ENCODE results near the gene SLC7A14. TPM values are rescaled to one million over a fixed set of nuclear protein-coding genes. Genes with fewer than 3 reads are reported as not detected.

Gene SLC7A14
- total RNA-seq, 4 donors from 2014 or later: 0.44 TPM; not detected in 3

GRCh38 chr3:170524073-170524472 lies 61.8 kb downstream of the SLC7A14 start:
- no peaks in the 10 kb centered on the region for H3K9me3 ChIP-seq
- H3K4me3 ChIP-seq: no peak overlapping the region
- DNase-seq (ENCODE audit: low spot score in 2 of 2): no peak
- no peak overlapping the region for H3K27ac ChIP-seq
- TF ChIP-seq POLR2A (IDR thresholded peaks at IDR 0.05): no peak
- TF ChIP-seq, protein P1, sequence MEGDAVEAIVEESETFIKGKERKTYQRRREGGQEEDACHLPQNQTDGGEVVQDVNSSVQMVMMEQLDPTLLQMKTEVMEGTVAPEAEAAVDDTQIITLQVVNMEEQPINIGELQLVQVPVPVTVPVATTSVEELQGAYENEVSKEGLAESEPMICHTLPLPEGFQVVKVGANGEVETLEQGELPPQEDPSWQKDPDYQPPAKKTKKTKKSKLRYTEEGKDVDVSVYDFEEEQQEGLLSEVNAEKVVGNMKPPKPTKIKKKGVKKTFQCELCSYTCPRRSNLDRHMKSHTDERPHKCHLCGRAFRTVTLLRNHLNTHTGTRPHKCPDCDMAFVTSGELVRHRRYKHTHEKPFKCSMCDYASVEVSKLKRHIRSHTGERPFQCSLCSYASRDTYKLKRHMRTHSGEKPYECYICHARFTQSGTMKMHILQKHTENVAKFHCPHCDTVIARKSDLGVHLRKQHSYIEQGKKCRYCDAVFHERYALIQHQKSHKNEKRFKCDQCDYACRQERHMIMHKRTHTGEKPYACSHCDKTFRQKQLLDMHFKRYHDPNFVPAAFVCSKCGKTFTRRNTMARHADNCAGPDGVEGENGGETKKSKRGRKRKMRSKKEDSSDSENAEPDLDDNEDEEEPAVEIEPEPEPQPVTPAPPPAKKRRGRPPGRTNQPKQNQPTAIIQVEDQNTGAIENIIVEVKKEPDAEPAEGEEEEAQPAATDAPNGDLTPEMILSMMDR (IDR thresholded peaks at IDR 0.05): no peak
- TF ChIP-seq EP300 (IDR thresholded peaks at IDR 0.05): no peak
- H3K4me1 ChIP-seq: no peaks in the 10 kb centered on the region
- H3K36me3 ChIP-seq: no peaks in the 10 kb centered on the region
- H3K27me3 ChIP-seq: no peaks in the 10 kb centered on the region

GRCh38 chr3:170523248-170523647 lies 62.6 kb downstream of the SLC7A14 start:
- TF ChIP-seq, protein P1 (IDR thresholded peaks at IDR 0.05): no peak
- TF ChIP-seq POLR2A (IDR thresholded peaks at IDR 0.05) (no peak), EP300 (IDR thresholded peaks at IDR 0.05) (no peak)
- DNase-seq (ENCODE audit: low spot score in 2 of 2): no peak
- 61 to 65% methylated on average over 2 of the region's 2 CpGs for WGBS, 2 donors
- no peaks in the 10 kb centered on the region for H3K4me1 ChIP-seq
- H3K36me3 ChIP-seq: no peaks in the 10 kb centered on the region
- H3K9me3 ChIP-seq: no peaks in the 10 kb centered on the region
- H3K4me3 ChIP-seq: no peak overlapping the region
- no peaks in the 10 kb centered on the region for H3K27me3 ChIP-seq
- no peak overlapping the region for H3K27ac ChIP-seq

- Histone ChIP-seq H3K4me1 (no peaks in the 10 kb centered on the region), H3K4me3 (no peak overlapping the region), H3K36me3 (no peaks in the 10 kb centered on the region), H3K9me3 (no peaks in the 10 kb centered on the region), H3K27me3 (no peaks in the 10 kb centered on the region), H3K27ac (no peak overlapping the region)
- TF ChIP-seq, protein P1 (IDR thresholded peaks at IDR 0.05): no peak
- TF ChIP-seq POLR2A (IDR thresholded peaks at IDR 0.05): no peak
- no peak for TF ChIP-seq EP300 (IDR thresholded peaks at IDR 0.05)
- 63 to 68% methylated on average over 2 of the region's 2 CpGs for WGBS, 2 donors
- DNase-seq (ENCODE audit: low spot score in 2 of 2): no peak
These were observed 63.7 kb downstream of the SLC7A14 start for GRCh38 chr3:170522201-170522600.

DNA sequence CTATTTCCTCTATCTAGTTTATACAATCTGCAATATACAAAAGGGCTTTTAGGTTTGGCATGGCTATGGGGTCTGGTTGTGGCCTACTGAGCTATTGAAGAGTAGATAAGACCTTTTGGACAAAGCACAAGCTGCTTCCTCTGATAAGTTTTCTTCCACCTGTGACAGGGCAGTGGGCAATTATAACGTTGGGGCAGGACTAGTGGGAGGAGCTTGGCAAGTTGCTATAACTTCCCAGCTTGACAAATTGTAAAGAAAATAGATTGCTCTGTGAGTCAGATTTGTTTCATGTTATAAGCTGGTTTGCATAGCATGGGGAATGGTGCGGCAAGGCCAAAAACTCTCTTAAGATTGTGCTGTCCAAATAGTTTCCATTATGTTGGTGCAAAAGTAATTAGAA lies 64.9 kb downstream of the SLC7A14 start:
- 51 to 53% methylated on average over 2 of the region's 2 CpGs for WGBS, 2 donors
- Histone ChIP-seq H3K27ac (no peak overlapping the region), H3K27me3 (no peaks in the 10 kb centered on the region), H3K4me3 (no peak overlapping the region), H3K4me1 (no peaks in the 10 kb centered on the region), H3K9me3 (no peaks in the 10 kb centered on the region), H3K36me3 (no peaks in the 10 kb centered on the region)
- TF ChIP-seq POLR2A (IDR thresholded peaks at IDR 0.05) (no peak), EP300 (IDR thresholded peaks at IDR 0.05) (no peak)
- TF ChIP-seq, protein P1 (IDR thresholded peaks at IDR 0.05): no peak
- no peak for DNase-seq (ENCODE audit: low spot score in 2 of 2)

DNA sequence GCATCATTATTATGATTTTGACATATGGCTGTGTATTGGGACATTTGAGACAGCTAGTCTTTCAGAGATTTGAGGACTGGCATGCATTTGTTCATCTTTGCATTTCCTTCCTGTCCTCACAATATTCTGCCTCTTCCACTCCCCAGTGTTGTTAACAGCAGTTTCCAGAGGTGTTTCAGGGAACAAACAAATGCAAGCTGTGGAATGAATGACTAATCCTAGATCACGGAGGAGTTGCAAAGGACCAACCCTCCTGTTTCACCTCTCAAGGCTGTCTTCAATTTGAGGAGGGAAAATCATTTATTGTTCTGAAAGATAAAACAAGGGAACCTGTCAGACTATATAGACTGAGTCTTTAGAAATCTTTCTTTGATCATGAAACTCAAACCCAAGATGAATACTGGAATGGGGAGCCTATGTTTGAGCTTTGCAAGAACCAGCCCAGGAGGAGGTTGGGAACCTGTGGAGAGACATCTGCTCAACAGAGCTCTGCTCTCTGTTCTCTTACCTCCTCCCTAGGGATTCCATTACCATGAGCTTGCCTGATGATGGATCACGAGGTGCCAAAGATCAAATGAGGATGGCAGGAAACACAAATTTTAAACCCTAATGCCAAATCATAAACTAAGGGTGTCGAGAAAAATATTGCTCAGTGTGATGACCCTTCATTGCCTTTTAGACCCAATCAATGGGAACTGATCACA lies 68.5 kb downstream of the SLC7A14 start:
- Histone ChIP-seq H3K4me1 (no peaks in the 10 kb centered on the region), H3K27me3 (no peaks in the 10 kb centered on the region), H3K36me3 (no peaks in the 10 kb centered on the region), H3K4me3 (no peak overlapping the region), H3K27ac (no peak overlapping the region), H3K9me3 (no peaks in the 10 kb centered on the region)
- 81% methylated on average over 3 of the region's 3 CpGs for WGBS, 2 donors
- TF ChIP-seq EP300 (IDR thresholded peaks at IDR 0.05): no peak
- no peak for TF ChIP-seq POLR2A (IDR thresholded peaks at IDR 0.05)
- TF ChIP-seq, protein P1 (IDR thresholded peaks at IDR 0.05): no peak
- no peak for DNase-seq (ENCODE audit: low spot score in 2 of 2)

All from tibial nerve (tissue), 4 donors.